K562 (cell line): ENCODE data around the gene C10orf143. TPM values are rescaled to one million over a fixed set of nuclear protein-coding genes. Genes with fewer than 3 reads are reported as not detected.

ENCODE experiments used
- ATAC-seq: fragments of 200-7000 bp; cut with Tn5 transposase; 3 replicates; pipeline ENCODE4 v1.9.1; 2020; ENCODE audit warnings: moderate library complexity
- BruUV-seq: library from RNA; stranded (reverse); fragments of 400-500 nt; replicated peaks from 2 replicates; lab custom pipeline; 2021; lab: Mats Ljungman, UMichigan
- CTCF ChIA-PET: fragments of 300-600 bp; formaldehyde crosslinking; extraction: SDS; loops from one replicate; lab custom pipeline; 2021; ENCODE audit warnings: low intra/inter-chr PET ratio; lab: Yijun Ruan, JAX
- POLR2A ChIA-PET: fragments of 300-600, 350-650 bp; sonication (Branson Sonifier 250); formaldehyde crosslinking; extraction: SDS; loops from one replicate; lab custom pipeline; 2021; ENCODE audit warnings: antibody characterized with exemption, inconsistent platforms; lab: Yijun Ruan, JAX
- DNase-seq, 4 experiments: peaks; one replicate each; pipeline versions ENCODE4 v3.0.0 to v3.0.0-alpha.2; 2011 to 2018; ENCODE audit warnings: low spot score in 3 of 4, mixed read lengths in 3 of 4; ENCODE audit errors: extremely low read depth in 1 of 4
- FAIRE-seq: peaks from 2 replicates; lab custom pipeline; 2011; peaks lifted over from hg19 to GRCh38; lab: Jason Lieb, UNC
- H2AFZ ChIP-seq: 2 replicates; pipeline ENCODE4 v1.6.0; 2011; ENCODE audit warnings: low read depth, low read length, control low read depth, inconsistent platforms
- H3K27ac ChIP-seq: fragments of 200-600 bp; 3 replicates; pipeline ENCODE4 v1.8.0; 2011; ENCODE audit warnings: low read depth, mild to moderate bottlenecking, control low read depth, inconsistent platforms, low read length, moderate library complexity, mixed read lengths; ENCODE audit errors: extremely low read depth
- H3K27me3 ChIP-seq, 2 experiments: fragments of 300-600 bp in 1 of 2; 2 replicates in 1 of 2; 3 replicates in 1 of 2; pipeline versions ENCODE4 v1.6.0 to v1.8.0; 2011; ENCODE audit warnings: inconsistent platforms in 2 of 2, low read length in 2 of 2, mild to moderate bottlenecking in 1 of 2, mixed read lengths in 1 of 2, moderate library complexity in 1 of 2; ENCODE audit not compliant: control insufficient read depth in 2 of 2, insufficient read depth in 2 of 2
- H3K36me3 ChIP-seq: fragments of 300-600 bp; 3 replicates; pipeline ENCODE4 v1.8.0; 2011; ENCODE audit warnings: mild to moderate bottlenecking, low read length, inconsistent platforms; ENCODE audit not compliant: control insufficient read depth, insufficient read depth
- H3K4me1 ChIP-seq, 2 experiments: fragments of 200-600 bp in 1 of 2; replicated peaks in 1 of 2; 2 replicates in 1 of 2; 3 replicates in 1 of 2; pipeline versions ENCODE4 v1.5.1 to v1.8.0; 2011; ENCODE audit warnings: inconsistent platforms in 2 of 2, low read length in 2 of 2, mild to moderate bottlenecking in 1 of 2, mixed read lengths in 1 of 2, moderate library complexity in 1 of 2; ENCODE audit not compliant: control insufficient read depth in 2 of 2, insufficient read depth in 2 of 2
- H3K4me2 ChIP-seq: 2 replicates; pipeline ENCODE4 v1.6.1; 2011; ENCODE audit warnings: low read length, control low read depth, inconsistent platforms, mixed read lengths; ENCODE audit not compliant: insufficient read depth
- H3K4me3 ChIP-seq: fragments of 200-600 bp; sonication (generic), shearing (Covaris generic); 2 replicates; pipeline ENCODE4 v1.5.1; 2016; ENCODE audit warnings: control low read depth, inconsistent platforms
- H3K79me2 ChIP-seq: fragments of 200-600 bp; 3 replicates; pipeline ENCODE4 v1.8.0; 2011; ENCODE audit warnings: low read length, inconsistent platforms; ENCODE audit not compliant: control insufficient read depth, insufficient read depth
- H3K9ac ChIP-seq, 2 experiments: 2 replicates each; pipeline versions ENCODE4 v1.6.0 to v1.6.1; 2011; ENCODE audit warnings: low read depth in 2 of 2, low read length in 2 of 2, control low read depth in 1 of 2, inconsistent platforms in 1 of 2, mild to moderate bottlenecking in 1 of 2, mixed read lengths in 1 of 2; ENCODE audit not compliant: insufficient read depth in 1 of 2
- H3K9me1 ChIP-seq: one replicate; pipeline ENCODE4 v1.6.0; 2011; ENCODE audit warnings: inconsistent platforms, mild to moderate bottlenecking, low read length, moderate library complexity; ENCODE audit not compliant: control insufficient read depth, insufficient read depth
- H3K9me3 ChIP-seq: replicated peaks from 2 replicates; pipeline ENCODE4 v1.5.1; 2011; ENCODE audit warnings: low read depth, low read length, inconsistent platforms; ENCODE audit not compliant: control insufficient read depth, insufficient read depth
- H4K20me1 ChIP-seq: replicated peaks from 2 replicates; pipeline ENCODE4 v1.6.1; 2011; ENCODE audit warnings: low read length, inconsistent platforms, mixed read lengths; ENCODE audit not compliant: control insufficient read depth, insufficient read depth
- BRF1 ChIP-seq: IDR thresholded peaks from 3 replicates; pipeline ENCODE4 v1.6.1; 2011; ENCODE audit warnings: borderline replicate concordance, mild to moderate bottlenecking; ENCODE audit not compliant: insufficient read length; ENCODE audit errors: extremely low read depth
- EGR1 ChIP-seq: fragments of 450-650 bp; conservative IDR thresholded peaks from 2 replicates; pipeline ENCODE4 v1.6.1; 2017; ENCODE audit warnings: mild to moderate bottlenecking
- GTF2F1 ChIP-seq: IDR thresholded peaks from 2 replicates; pipeline ENCODE4 v1.6.1; 2011; ENCODE audit warnings: low read depth, low read length, improper control_type of control experiment
- NONO ChIP-seq, 2 experiments: fragments of 200-400 bp in 1 of 2; fragments of 450-650 bp in 1 of 2; formaldehyde crosslinking in 1 of 2; IDR thresholded peaks; 2 replicates each; pipeline ENCODE4 v1.6.1; 2017; ENCODE audit warnings: low read depth in 2 of 2, mild to moderate bottlenecking in 2 of 2, moderate library complexity in 2 of 2, low read length in 1 of 2
- OTX1 ChIP-seq: fragments of 450-650 bp; formaldehyde crosslinking; IDR thresholded peaks from 2 replicates; pipeline ENCODE4 v1.4.0; 2022; ENCODE audit warnings: mild to moderate bottlenecking
- PHF20 ChIP-seq: fragments of 450-650 bp; IDR thresholded peaks from 2 replicates; pipeline ENCODE4 v1.6.1; 2018; ENCODE audit not compliant: partially characterized antibody
- PRMT5 ChIP-seq: sonication (generic); formaldehyde crosslinking; IDR thresholded peaks from 2 replicates; pipeline ENCODE4 v1.5.0; 2020; ENCODE audit warnings: missing genetic modification reagents
- SMAD4 ChIP-seq: fragments of 250-450 bp; sonication (Bioruptor Pico); conservative IDR thresholded peaks from 2 replicates; pipeline ENCODE4 v1.8.0; 2021; ENCODE audit warnings: inconsistent platforms, mild to moderate bottlenecking, moderate library complexity
- TBP ChIP-seq: optimal IDR thresholded peaks from 2 replicates; pipeline ENCODE3; 2011; ENCODE audit warnings: low read depth, low read length, improper control_type of control experiment
- TRIM24 ChIP-seq, 2 experiments: fragments of 450-650 bp; IDR thresholded peaks; 2 replicates each; pipeline ENCODE4 v1.6.1; 2016
- ZNF551 ChIP-seq: fragments of 250-450 bp; sonication (Bioruptor Pico); IDR thresholded peaks from 2 replicates; pipeline ENCODE4 v1.5.0; 2021; ENCODE audit warnings: mild to moderate bottlenecking, moderate library complexity
- ZNF75A ChIP-seq: fragments of 450-650 bp; formaldehyde crosslinking; IDR thresholded peaks from 2 replicates; pipeline ENCODE4 v1.4.0; 2020; ENCODE audit warnings: mild to moderate bottlenecking
- WGBS: fragments of 100-300 bp; shearing (Covaris generic); methylation state at CpG from one replicate; pipeline ENCODE4 v1.1.6; 2016; ENCODE audit warnings: low coverage, mixed read lengths; ENCODE audit not compliant: insufficient coverage; ENCODE audit errors: missing lambda C conversion rate; 5-methylcytosine and 5-hydroxymethylcytosine counted together
- in situ Hi-C: fragments of 300-500 bp; cut with MboI; formaldehyde crosslinking; loops from 4 replicates; pipeline ENCODE4 v1.15.0; 2018; ENCODE audit warnings: inconsistent platforms, mixed read lengths
- intact Hi-C: fragments of 100-400 bp; cut with micrococcal nuclease; formaldehyde crosslinking; loops from 2 replicates; pipeline ENCODE4 v1.14.2; 2022
- polyA plus RNA-seq, 8 experiments: library from polyadenylated mRNA; depleted of rRNA in 4 of 8; stranded (reverse) in 5 of 8; unstranded in 3 of 8; fragments of >200 nt; fragmentation: Nextera tagmentation in 2 of 8; fragmentation: Illumina TruSeq in 1 of 8; extraction: Ambion mirVana in 2 of 8; extraction: Trizol in 1 of 8; gene quantifications; 2 replicates each; pipeline versions ENCODE4 v1.2.1 to v1.2.3, GENCODE V29; 2011 to 2014; ENCODE audit warnings: inconsistent platforms in 1 of 8, missing spikeins in 1 of 8
- total RNA-seq, 7 experiments: library from RNA; depleted of rRNA in 6 of 7; stranded (reverse); fragments of >200 nt in 6 of 7; fragmentation: Illumina TruSeq in 2 of 7; extraction: Trizol in 2 of 7; gene quantifications; 2 replicates each; pipeline versions ENCODE4 v1.2.1 to v1.2.3, GENCODE V29; 2011 to 2021; ENCODE audit warnings: low replicate concordance in 1 of 7
- TF ChIP-seq, protein P1 (sequence below): sonication (generic); formaldehyde crosslinking; IDR thresholded peaks from 2 replicates; pipeline ENCODE4 v1.8.0; 2022; ENCODE audit warnings: mild to moderate bottlenecking, missing genetic modification reagents
- TF ChIP-seq, protein P2 (sequence below): sonication (generic); formaldehyde crosslinking; IDR thresholded peaks from 2 replicates; pipeline ENCODE4 v1.8.0; 2022; ENCODE audit warnings: mild to moderate bottlenecking, missing genetic modification reagents

The C10orf143 gene
- total and polyA plus RNA-seq, 9 of the 15 experiments (the other 6 are each of a cell fraction or from before 2014, with no cell fraction given), result 0.07 to 0.42 (median 0.25) TPM; not detected in 2

DNA sequence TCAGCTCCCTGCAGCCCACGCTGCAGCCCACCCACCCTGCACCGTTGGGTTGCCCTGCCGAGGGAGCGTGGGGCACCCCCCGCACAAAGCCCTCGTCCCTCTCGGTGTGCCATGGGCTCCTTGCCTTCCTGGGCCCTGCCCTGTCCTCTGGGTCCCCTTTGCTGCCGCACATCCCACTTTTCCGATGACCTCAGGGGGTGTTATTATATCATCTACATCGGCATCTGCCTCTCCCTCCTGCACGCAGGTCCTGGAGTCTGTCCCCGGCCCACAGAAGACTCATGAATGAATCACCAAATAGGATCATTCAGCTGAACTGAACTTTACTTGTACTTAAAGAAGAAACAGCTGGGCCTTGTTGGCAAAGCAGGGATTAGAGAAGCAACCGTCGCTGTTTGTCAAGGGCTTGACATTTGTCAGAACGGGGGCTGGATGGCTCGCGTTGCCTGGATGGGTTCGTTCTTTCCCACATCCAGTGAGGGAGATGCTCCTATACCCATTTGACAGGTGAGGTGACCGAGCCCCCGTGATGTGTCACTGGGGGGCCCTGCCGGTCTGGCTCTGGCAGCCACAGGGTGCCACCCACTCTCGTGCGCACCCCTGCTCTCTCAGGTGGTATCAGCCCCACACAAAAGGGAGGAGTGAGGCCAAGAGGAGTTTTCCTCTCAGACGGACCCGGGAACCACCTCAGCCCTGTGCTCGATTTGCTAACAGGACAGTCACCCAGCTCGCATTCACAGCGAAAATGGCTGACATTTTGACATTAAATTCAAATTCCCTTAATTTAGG, 87.9 kb downstream of the C10orf143 start:
- no TSS peak for BruUV-seq
- H3K4me1 ChIP-seq, result no peaks in the 10 kb centered on the region
- H3K36me3 ChIP-seq, result no peaks in the 10 kb centered on the region
- no peak for FAIRE-seq
- in situ Hi-C loops (no loop called here), intact Hi-C loops (no loop called here)
- 1% methylated on average over 21 of the region's 28 CpGs for whole genome bisulfite sequencing
- H3K4me3 ChIP-seq, result no peak overlapping the region
- ATAC-seq, result no peak
- H3K9me1 ChIP-seq, result no peaks in the 10 kb centered on the region
- H3K79me2 ChIP-seq, result no peaks in the 10 kb centered on the region
- DNase-seq, result no peak
- no peak overlapping the region for H3K4me2 ChIP-seq
- no peak overlapping the region for H3K9ac ChIP-seq
- H3K27me3 ChIP-seq, result peaks cover 0 to 43% of the 10 kb centered on the region in 2 experiments; a peak in 3 of 5 replicates
- no peak overlapping the region for H3K27ac ChIP-seq
- H3K9me3 ChIP-seq, result no peaks in the 10 kb centered on the region
- ChIA-PET CTCF (no interaction called here), POLR2A (interaction anchor here (0.6 kb wide), 1 partner anchor 67 kb away, joined by 5 read pairs; no protein-coding TSS in a partner anchor)
- no peak overlapping the region for H2AFZ ChIP-seq
- H4K20me1 ChIP-seq, result no peaks in the 10 kb centered on the region
- TF ChIP-seq BRF1, result no peak
- no peak for TF ChIP-seq EGR1
- TF ChIP-seq, protein P1, sequence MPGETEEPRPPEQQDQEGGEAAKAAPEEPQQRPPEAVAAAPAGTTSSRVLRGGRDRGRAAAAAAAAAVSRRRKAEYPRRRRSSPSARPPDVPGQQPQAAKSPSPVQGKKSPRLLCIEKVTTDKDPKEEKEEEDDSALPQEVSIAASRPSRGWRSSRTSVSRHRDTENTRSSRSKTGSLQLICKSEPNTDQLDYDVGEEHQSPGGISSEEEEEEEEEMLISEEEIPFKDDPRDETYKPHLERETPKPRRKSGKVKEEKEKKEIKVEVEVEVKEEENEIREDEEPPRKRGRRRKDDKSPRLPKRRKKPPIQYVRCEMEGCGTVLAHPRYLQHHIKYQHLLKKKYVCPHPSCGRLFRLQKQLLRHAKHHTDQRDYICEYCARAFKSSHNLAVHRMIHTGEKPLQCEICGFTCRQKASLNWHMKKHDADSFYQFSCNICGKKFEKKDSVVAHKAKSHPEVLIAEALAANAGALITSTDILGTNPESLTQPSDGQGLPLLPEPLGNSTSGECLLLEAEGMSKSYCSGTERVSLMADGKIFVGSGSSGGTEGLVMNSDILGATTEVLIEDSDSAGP (CRISPR knock-in tag), result no peak
- no peak for TF ChIP-seq ZNF551
- no peak for TF ChIP-seq PRMT5 (CRISPR knock-in tag)
- TF ChIP-seq GTF2F1, result no peak
- no peak for TF ChIP-seq NONO (IDR thresholded peaks at IDR 0.05; ENCODE audit: low read depth in 2 of 2, low read length in 1 of 2)
- TF ChIP-seq ZNF75A (CRISPR knock-in tag), result no peak
- TF ChIP-seq SMAD4 (CRISPR knock-in tag), result no peak
- TF ChIP-seq, protein P2, sequence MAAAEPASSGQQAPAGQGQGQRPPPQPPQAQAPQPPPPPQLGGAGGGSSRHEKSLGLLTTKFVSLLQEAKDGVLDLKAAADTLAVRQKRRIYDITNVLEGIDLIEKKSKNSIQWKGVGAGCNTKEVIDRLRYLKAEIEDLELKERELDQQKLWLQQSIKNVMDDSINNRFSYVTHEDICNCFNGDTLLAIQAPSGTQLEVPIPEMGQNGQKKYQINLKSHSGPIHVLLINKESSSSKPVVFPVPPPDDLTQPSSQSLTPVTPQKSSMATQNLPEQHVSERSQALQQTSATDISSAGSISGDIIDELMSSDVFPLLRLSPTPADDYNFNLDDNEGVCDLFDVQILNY (CRISPR knock-in tag), result no peak
- TF ChIP-seq OTX1 (CRISPR knock-in tag), result no peak
- TF ChIP-seq TRIM24 (IDR thresholded peaks at IDR 0.05), result no peak
- TF ChIP-seq PHF20, result no peak
- no peak for TF ChIP-seq TBP
